HepG2 (cell line): ENCODE measurements around the gene CCSER1.

ENCODE experiments used
- CBX1 ChIP-seq: IDR thresholded peaks from one replicate; pipeline ENCODE4 v1.6.1; 2016; ENCODE audit warnings: antibody characterized with exemption, low read depth
- CHD4 ChIP-seq: fragments of 200-600 bp; sonication (generic); IDR thresholded peaks from 2 replicates; pipeline ENCODE4 v1.7.0; 2017; ENCODE audit warnings: mild to moderate bottlenecking, low read length, borderline replicate concordance
- CTCF ChIP-seq: sonication (generic); formaldehyde crosslinking; IDR thresholded peaks from 2 replicates; pipeline ENCODE4 v1.5.0; 2020; ENCODE audit warnings: mild to moderate bottlenecking, missing genetic modification reagents, moderate library complexity
- DMTF1 ChIP-seq: sonication (generic); formaldehyde crosslinking; IDR thresholded peaks from 2 replicates; pipeline ENCODE4 v1.4.0; 2020; ENCODE audit warnings: mild to moderate bottlenecking, missing genetic modification reagents
- KMT2B ChIP-seq: IDR thresholded peaks from 2 replicates; pipeline ENCODE4 v1.6.1; 2016; ENCODE audit warnings: missing genetic modification reagents, missing compliant biosample characterization
- MED8 ChIP-seq: sonication (generic); formaldehyde crosslinking; IDR thresholded peaks from 2 replicates; pipeline ENCODE4 v1.8.1; 2023; ENCODE audit warnings: mild to moderate bottlenecking, missing genetic modification reagents; ENCODE audit not compliant: insufficient replicate concordance
- NR2F6 ChIP-seq, 2 experiments: IDR thresholded peaks; 2 replicates each; pipeline ENCODE4 v1.6.1; 2016; ENCODE audit warnings: antibody characterized with exemption in 1 of 2, mild to moderate bottlenecking in 1 of 2
- STAT6 ChIP-seq: sonication (generic); formaldehyde crosslinking; IDR thresholded peaks from 2 replicates; pipeline ENCODE4 v1.4.0; 2020; ENCODE audit warnings: missing genetic modification reagents, mild to moderate bottlenecking, borderline replicate concordance
- TBX3 ChIP-seq: fragments of 450-650 bp; IDR thresholded peaks from 2 replicates; pipeline ENCODE4 v1.6.1; 2017; ENCODE audit warnings: antibody characterized with exemption, mild to moderate bottlenecking, inconsistent platforms, borderline replicate concordance
- ZNF333 ChIP-seq: sonication (generic); formaldehyde crosslinking; IDR thresholded peaks from 2 replicates; pipeline ENCODE4 v1.4.0; 2020; ENCODE audit warnings: mild to moderate bottlenecking, missing genetic modification reagents, borderline replicate concordance
- ZNF660 ChIP-seq: sonication (generic); formaldehyde crosslinking; IDR thresholded peaks from 2 replicates; pipeline ENCODE4 v1.5.1; 2020; ENCODE audit warnings: mild to moderate bottlenecking, low read depth, missing genetic modification reagents, borderline replicate concordance
- ZNF720 ChIP-seq: sonication (generic); formaldehyde crosslinking; IDR thresholded peaks from 2 replicates; pipeline ENCODE4 v1.4.0; 2020; ENCODE audit warnings: missing genetic modification reagents

DNA sequence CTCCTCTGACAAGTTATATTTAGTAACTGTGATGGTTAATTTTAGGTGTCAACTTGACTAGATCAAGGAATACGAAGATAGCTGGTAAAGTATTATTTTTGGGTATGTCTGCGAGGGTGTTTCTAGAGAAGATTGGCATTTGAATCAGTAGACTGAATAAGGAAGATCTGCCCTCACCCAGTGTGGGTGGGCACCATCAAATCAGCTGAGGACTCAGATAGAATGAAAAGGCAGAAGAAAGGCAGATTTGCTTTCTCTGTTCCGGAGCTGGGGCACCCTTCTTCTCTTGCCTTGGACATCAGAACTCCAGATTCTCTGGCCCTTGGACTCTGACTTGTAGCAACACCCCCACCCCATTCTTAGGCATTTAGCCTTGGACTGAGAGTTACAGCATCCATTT lies 981.6 kb downstream of the CCSER1 start:
- TF ChIP-seq DMTF1 (CRISPR knock-in tag) = no peak
- no peak for TF ChIP-seq TBX3
- no peak for TF ChIP-seq CTCF
- TF ChIP-seq CHD4 = no peak
- no peak for TF ChIP-seq ZNF660
- no peak for TF ChIP-seq ZNF333
- TF ChIP-seq STAT6 (CRISPR knock-in tag) = no peak
- no peak for TF ChIP-seq KMT2B (CRISPR knock-in tag)
- TF ChIP-seq MED8 (CRISPR knock-in tag) = no peak
- TF ChIP-seq NR2F6 (IDR thresholded peaks at IDR 0.05) = no peak
- TF ChIP-seq NR2F6 (CRISPR knock-in tag; IDR thresholded peaks at IDR 0.05) = no peak
- TF ChIP-seq ZNF720 (CRISPR knock-in tag) = no peak
- TF ChIP-seq CBX1 = no peak
